T-helper 2 cell treated with Interferon-gamma antibody and Interleukin-4, amounts not matched to agents 100 ng/mL and 5 ng/mL, for 36 hours (primary cell): ENCODE measurements around the gene RIMBP2. TPM values are rescaled to one million over a fixed set of nuclear protein-coding genes. Genes with fewer than 3 reads are reported as not detected.

Experiments
- intact Hi-C: fragments of 100-400 bp; cut with micrococcal nuclease; formaldehyde crosslinking; loops from one replicate; pipeline ENCODE4 v1.15.1; 2023
- total RNA-seq: library from RNA; stranded (reverse); gene quantifications from 2 replicates; pipeline ENCODE4 v1.2.3, GENCODE V29; 2022

Gene RIMBP2
- total RNA-seq, 1 donor from 2014 or later: not detected

GRCh38 chr12:130685250-130685787 lies 30.8 kb downstream of the RIMBP2 start:
- intact Hi-C loops: no loop called here

- intact Hi-C loops: no loop called here
Observed at GRCh38 chr12:130683811-130684210, 32.3 kb downstream of the RIMBP2 start.

GRCh38 chr12:130683080-130683479 lies 33.0 kb downstream of the RIMBP2 start:
- intact Hi-C loops: no loop called here

GRCh38 chr12:130680451-130680990 lies 35.6 kb downstream of the RIMBP2 start:
- intact Hi-C loops: no loop called here

GRCh38 chr12:130677957-130678558 lies 38.0 kb downstream of the RIMBP2 start:
- intact Hi-C loops: no loop called here

- intact Hi-C loops: no loop called here
Observed at GRCh38 chr12:130675791-130676190, 40.3 kb downstream of the RIMBP2 start.

GRCh38 chr12:130675121-130675520 lies 41.0 kb downstream of the RIMBP2 start:
- intact Hi-C loops: no loop called here

GRCh38 chr12:130674676-130675075 lies 41.4 kb downstream of the RIMBP2 start:
- intact Hi-C loops: no loop called here

GRCh38 chr12:130673036-130673705 lies 42.9 kb downstream of the RIMBP2 start:
- intact Hi-C loops: no loop called here

GRCh38 chr12:130672089-130672820 lies 43.8 kb downstream of the RIMBP2 start:
- intact Hi-C loops: no loop called here

- intact Hi-C loops: no loop called here
Observed at GRCh38 chr12:130671556-130671955, 44.5 kb downstream of the RIMBP2 start.

GRCh38 chr12:130669797-130670196 lies 46.3 kb downstream of the RIMBP2 start:
- intact Hi-C loops: no loop called here

- intact Hi-C loops: no loop called here
Observed at GRCh38 chr12:130669205-130669557, 46.9 kb downstream of the RIMBP2 start.

- intact Hi-C loops: no loop called here
Observed at GRCh38 chr12:130668286-130669204, 47.6 kb downstream of the RIMBP2 start.

GRCh38 chr12:130667421-130667960 lies 48.6 kb downstream of the RIMBP2 start:
- intact Hi-C loops: no loop called here

GRCh38 chr12:130666645-130667044 lies 49.5 kb downstream of the RIMBP2 start:
- intact Hi-C loops: no loop called here

GRCh38 chr12:130665753-130666152 lies 50.3 kb downstream of the RIMBP2 start:
- intact Hi-C loops: no loop called here

- intact Hi-C loops: no loop called here
Observed at GRCh38 chr12:130664772-130665171, 51.3 kb downstream of the RIMBP2 start.

- intact Hi-C loops: no loop called here
Observed at GRCh38 chr12:130664252-130664651, 51.8 kb downstream of the RIMBP2 start.

- intact Hi-C loops: no loop called here
Observed at GRCh38 chr12:130663514-130663913, 52.6 kb downstream of the RIMBP2 start.
